Measurements from ENCODE around the gene PLA2G4B.

GRCh38 chr15:41825572-41826535 lies 12.8 kb upstream of the PLA2G4B start:
- TF ChIP-seq ZNF274 (IDR thresholded peaks at IDR 0.05; ENCODE audit: low read depth, low read length) (no peak), YY1 (IDR thresholded peaks at IDR 0.05; ENCODE audit: insufficient read depth, insufficient read length) (no peak), SUZ12 (IDR thresholded peaks at IDR 0.05; ENCODE audit: extremely low read depth, insufficient read depth, insufficient read length) (no peak)
